H9 (cell line): ENCODE measurements around the gene USP7. TPM values are rescaled to one million over a fixed set of nuclear protein-coding genes. Genes with fewer than 3 reads are reported as not detected.

Source experiments
- DNase-seq: peaks from one replicate; pipeline ENCODE4 v3.0.0-alpha.2; 2017
- H2AFZ ChIP-seq: one replicate; pipeline ENCODE4 v1.6.1; 2013; ENCODE audit warnings: mild to moderate bottlenecking, low read length, control low read depth, moderate library complexity
- H2AK5ac ChIP-seq: 2 replicates; pipeline ENCODE4 v1.6.1; 2013; ENCODE audit warnings: low read length, control low read depth, mixed read lengths; ENCODE audit not compliant: insufficient read length
- H2BK120ac ChIP-seq: one replicate; pipeline ENCODE4 v1.6.1; 2013; ENCODE audit warnings: low read depth, mild to moderate bottlenecking, low read length, control low read depth, inconsistent platforms; ENCODE audit not compliant: poor library complexity, severe bottlenecking
- H2BK12ac ChIP-seq: 2 replicates; pipeline ENCODE4 v1.6.1; 2013; ENCODE audit warnings: low read length, control low read depth, mixed read lengths, low read depth; ENCODE audit not compliant: insufficient read length
- H2BK15ac ChIP-seq: 2 replicates; pipeline ENCODE4 v1.6.1; 2013; ENCODE audit warnings: low read depth, low read length, control low read depth
- H2BK20ac ChIP-seq: one replicate; pipeline ENCODE4 v1.6.1; 2013; ENCODE audit warnings: low read depth, mild to moderate bottlenecking, low read length, control low read depth, inconsistent platforms; ENCODE audit not compliant: poor library complexity, severe bottlenecking
- H2BK5ac ChIP-seq: 2 replicates; pipeline ENCODE4 v1.6.1; 2013; ENCODE audit warnings: low read length, control low read depth, mixed read lengths; ENCODE audit not compliant: insufficient read length
- H3K14ac ChIP-seq: 2 replicates; pipeline ENCODE4 v1.6.1; 2013; ENCODE audit warnings: low read length, control low read depth; ENCODE audit not compliant: insufficient read depth
- H3K18ac ChIP-seq: 2 replicates; pipeline ENCODE4 v1.6.1; 2013; ENCODE audit warnings: low read depth, mild to moderate bottlenecking, mixed read lengths, low read length, control low read depth; ENCODE audit not compliant: insufficient read length
- H3K23ac ChIP-seq: 2 replicates; pipeline ENCODE4 v1.6.1; 2013; ENCODE audit warnings: low read length, control low read depth, mixed read lengths, low read depth; ENCODE audit not compliant: insufficient read length
- H3K23me2 ChIP-seq: 2 replicates; pipeline ENCODE4 v1.6.1; 2013; ENCODE audit warnings: low read depth, mild to moderate bottlenecking, mixed read lengths, low read length, control low read depth; ENCODE audit not compliant: insufficient read length, poor library complexity, severe bottlenecking
- H3K27ac ChIP-seq: 2 replicates; pipeline ENCODE4 v1.5.1; 2013; ENCODE audit warnings: low read length, control low read depth, mixed read lengths, low read depth; ENCODE audit not compliant: insufficient read length
- H3K27me3 ChIP-seq: 2 replicates; pipeline ENCODE4 v1.6.1; 2013; ENCODE audit warnings: low read length, control low read depth, inconsistent platforms; ENCODE audit not compliant: insufficient read depth
- H3K4ac ChIP-seq: 2 replicates; pipeline ENCODE4 v1.6.1; 2013; ENCODE audit warnings: low read depth, mild to moderate bottlenecking, control low read depth, inconsistent platforms, low read length, moderate library complexity
- H3K4me1 ChIP-seq: 2 replicates; pipeline ENCODE4 v1.6.1; 2013; ENCODE audit warnings: low read length, control low read depth, inconsistent platforms; ENCODE audit not compliant: insufficient read depth
- H3K4me2 ChIP-seq: 2 replicates; pipeline ENCODE4 v1.6.1; 2013; ENCODE audit warnings: low read length, control low read depth, mixed read lengths; ENCODE audit not compliant: insufficient read length, insufficient read depth
- H3K56ac ChIP-seq: 2 replicates; pipeline ENCODE4 v1.6.1; 2013; ENCODE audit warnings: low read depth, mild to moderate bottlenecking, mixed read lengths, low read length, control low read depth; ENCODE audit not compliant: insufficient read length
- H3K79me1 ChIP-seq: 2 replicates; pipeline ENCODE4 v1.6.1; 2013; ENCODE audit warnings: low read depth, mild to moderate bottlenecking, moderate library complexity, low read length, control low read depth, inconsistent platforms; ENCODE audit not compliant: insufficient read depth, poor library complexity, severe bottlenecking
- H3K79me2 ChIP-seq: 2 replicates; pipeline ENCODE4 v1.6.1; 2013; ENCODE audit warnings: low read length, control low read depth, inconsistent platforms; ENCODE audit not compliant: insufficient read depth
- H3K9ac ChIP-seq: 2 replicates; pipeline ENCODE4 v1.6.1; 2013; ENCODE audit warnings: low read length, control low read depth, mixed read lengths; ENCODE audit not compliant: insufficient read length; ENCODE audit errors: extremely low read depth
- H3K9me3 ChIP-seq: one replicate; pipeline ENCODE4 v1.6.1; 2013; ENCODE audit warnings: low read depth, low read length, inconsistent platforms; ENCODE audit not compliant: control insufficient read depth
- H3T11ph ChIP-seq: one replicate; pipeline ENCODE4 v1.6.1; 2013; ENCODE audit warnings: mild to moderate bottlenecking, low read length, control low read depth, inconsistent platforms
- H4K20me1 ChIP-seq: one replicate; pipeline ENCODE4 v1.6.1; 2013; ENCODE audit not compliant: control insufficient read depth, insufficient read length, insufficient read depth
- H4K5ac ChIP-seq: 2 replicates; pipeline ENCODE4 v1.6.1; 2013; ENCODE audit warnings: low read depth, mild to moderate bottlenecking, mixed read lengths, low read length, control low read depth; ENCODE audit not compliant: insufficient read length
- H4K8ac ChIP-seq: replicated peaks from 2 replicates; pipeline ENCODE4 v1.6.1; 2013; ENCODE audit warnings: low read length, control low read depth, mixed read lengths, low read depth; ENCODE audit not compliant: insufficient read length
- H4K91ac ChIP-seq: 2 replicates; pipeline ENCODE4 v1.6.1; 2013; ENCODE audit warnings: low read depth, mild to moderate bottlenecking, moderate library complexity, mixed read lengths, low read length, control low read depth; ENCODE audit not compliant: insufficient read length
- H3K27ac Mint-ChIP-seq, 3 experiments: 2 replicates in 2 of 3; 3 replicates in 1 of 3; pipeline ENCODE4 v1.8.0; 2020 to 2021; ENCODE audit warnings: mixed read lengths in 3 of 3, mild to moderate bottlenecking in 1 of 3, moderate library complexity in 1 of 3
- H3K27me3 Mint-ChIP-seq: 2 replicates; pipeline ENCODE4 v1.8.0; 2021; ENCODE audit warnings: low read depth, mild to moderate bottlenecking, moderate library complexity, mixed read lengths
- H3K36me3 Mint-ChIP-seq, 3 experiments: 2 replicates in 2 of 3; 3 replicates in 1 of 3; pipeline ENCODE4 v1.8.0; 2020 to 2021; ENCODE audit warnings: low read depth in 3 of 3, mixed read lengths in 3 of 3; ENCODE audit not compliant: insufficient read depth in 1 of 3
- H3K4me1 Mint-ChIP-seq, 2 experiments: 2 replicates each; pipeline ENCODE4 v1.8.0; 2020; ENCODE audit warnings: mixed read lengths in 2 of 2
- H3K4me3 Mint-ChIP-seq, 2 experiments: 2 replicates in 1 of 2; 3 replicates in 1 of 2; pipeline ENCODE4 v1.8.0; 2020 to 2021; ENCODE audit warnings: mild to moderate bottlenecking in 2 of 2, mixed read lengths in 2 of 2, moderate library complexity in 1 of 2
- H3K9me3 Mint-ChIP-seq, 2 experiments: 2 replicates in 1 of 2; 3 replicates in 1 of 2; pipeline ENCODE4 v1.8.0; 2020; ENCODE audit warnings: mild to moderate bottlenecking in 2 of 2, mixed read lengths in 2 of 2, moderate library complexity in 1 of 2
- WGBS: extraction: QIAGEN DNeasy Blood & Tissue Kit; methylation state at CpG from one replicate; pipeline ENCODE4 v1.1.7; 2013; ENCODE audit warnings: missing lambda C conversion rate, low lambda C conversion rate, mixed read lengths; ENCODE audit not compliant: insufficient read length; ENCODE audit errors: extremely low coverage; 5-methylcytosine and 5-hydroxymethylcytosine counted together
- total RNA-seq: library from RNA; stranded (reverse); gene quantifications from 2 replicates; pipeline ENCODE4 v1.2.1, GENCODE V29; 2021
- TF ChIP-seq, protein P1 (sequence below): fragments of 200-600 bp; sonication (generic); conservative IDR thresholded peaks from 3 replicates; pipeline ENCODE4 v1.8.0; 2021; ENCODE audit warnings: antibody characterized with exemption, mild to moderate bottlenecking

Gene USP7
- total RNA-seq, 1 experiment from 2014 or later, result 192 TPM

DNA sequence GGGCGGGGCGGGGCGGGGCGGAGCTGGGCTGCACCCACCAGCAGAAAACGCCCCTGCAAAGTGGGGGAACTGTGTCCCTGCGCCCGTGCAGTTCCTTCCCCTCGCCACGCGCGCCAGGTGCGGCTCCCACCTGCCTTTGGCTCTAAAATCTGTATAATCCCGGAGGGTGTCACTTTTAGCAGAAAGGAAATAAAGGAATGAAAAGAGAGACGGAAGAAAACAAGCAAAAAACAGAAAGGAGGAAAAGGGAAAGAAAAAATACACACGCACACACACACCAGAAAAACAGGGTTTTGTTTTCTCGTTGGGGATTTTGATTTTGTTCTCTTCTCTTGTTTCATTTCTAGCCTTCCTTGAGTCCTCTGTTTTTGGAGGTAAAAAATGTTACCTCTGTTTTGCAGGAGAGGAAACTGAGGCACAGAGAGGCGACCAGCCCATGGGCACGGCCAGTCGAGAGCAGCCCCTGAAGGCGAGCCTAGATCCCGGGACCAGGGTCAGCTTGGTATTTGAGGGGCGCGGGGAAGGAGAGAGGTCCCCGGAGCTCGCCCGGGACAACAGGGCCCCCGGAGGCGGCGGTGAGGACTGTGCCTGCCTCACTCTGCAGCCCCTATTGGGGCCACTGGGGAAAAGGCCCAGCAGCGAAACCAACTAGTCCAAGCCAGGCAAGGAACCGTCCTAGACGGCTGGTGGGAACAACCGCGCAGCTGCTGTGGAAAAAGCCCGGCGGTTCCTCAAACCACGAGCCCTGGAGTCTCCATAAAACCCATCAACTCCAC lies 94.3 kb downstream of the USP7 start:
- Mint-ChIP-seq H3K9me3 (no peaks in the 10 kb centered on the region; a peak in 2 of 5 replicates), H3K4me1 (peaks cover 33 to 34% of the 10 kb centered on the region in 2 experiments), H3K27me3 (peaks cover 2% of the 10 kb centered on the region; the same call in 1 of the 2 replicates), H3K36me3 (peaks cover under 1 to 5% (median 4%) of the 10 kb centered on the region in 3 experiments; a peak in 6 of 7 replicates), H3K4me3 (peak overlapping the region; percentile 72 to 84), H3K27ac (peak overlapping the region; percentile 85 to 92 (median 88); a peak in 6 of 7 replicates)
- no peaks in the 10 kb centered on the region for H3K79me1 ChIP-seq
- no peak overlapping the region for H2BK20ac ChIP-seq
- no CpG with 5 or more reads among the region's 37 CpGs for WGBS
- H3K4me1 ChIP-seq, result peaks cover 11% of the 10 kb centered on the region; the same call in 1 of the 2 replicates
- H4K91ac ChIP-seq, result no peak overlapping the region
- no peaks in the 10 kb centered on the region for H3K27me3 ChIP-seq
- H3K18ac ChIP-seq, result peak overlapping the region; percentile 58
- TF ChIP-seq, protein P1, sequence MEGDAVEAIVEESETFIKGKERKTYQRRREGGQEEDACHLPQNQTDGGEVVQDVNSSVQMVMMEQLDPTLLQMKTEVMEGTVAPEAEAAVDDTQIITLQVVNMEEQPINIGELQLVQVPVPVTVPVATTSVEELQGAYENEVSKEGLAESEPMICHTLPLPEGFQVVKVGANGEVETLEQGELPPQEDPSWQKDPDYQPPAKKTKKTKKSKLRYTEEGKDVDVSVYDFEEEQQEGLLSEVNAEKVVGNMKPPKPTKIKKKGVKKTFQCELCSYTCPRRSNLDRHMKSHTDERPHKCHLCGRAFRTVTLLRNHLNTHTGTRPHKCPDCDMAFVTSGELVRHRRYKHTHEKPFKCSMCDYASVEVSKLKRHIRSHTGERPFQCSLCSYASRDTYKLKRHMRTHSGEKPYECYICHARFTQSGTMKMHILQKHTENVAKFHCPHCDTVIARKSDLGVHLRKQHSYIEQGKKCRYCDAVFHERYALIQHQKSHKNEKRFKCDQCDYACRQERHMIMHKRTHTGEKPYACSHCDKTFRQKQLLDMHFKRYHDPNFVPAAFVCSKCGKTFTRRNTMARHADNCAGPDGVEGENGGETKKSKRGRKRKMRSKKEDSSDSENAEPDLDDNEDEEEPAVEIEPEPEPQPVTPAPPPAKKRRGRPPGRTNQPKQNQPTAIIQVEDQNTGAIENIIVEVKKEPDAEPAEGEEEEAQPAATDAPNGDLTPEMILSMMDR, result peak; percentile 44
- no peak overlapping the region for H2BK15ac ChIP-seq
- peak; percentile 74 for DNase-seq
- H3K14ac ChIP-seq, result peak overlapping the region; percentile 53; the same call in 1 of the 2 replicates
- no peak overlapping the region for H2AFZ ChIP-seq
- H3K27ac ChIP-seq, result no peak overlapping the region
- no peak overlapping the region; the same call in 1 of the 2 replicates for H3K4ac ChIP-seq
- H2BK120ac ChIP-seq, result no peak overlapping the region
- no peak overlapping the region for H3K56ac ChIP-seq
- no peak overlapping the region for H2AK5ac ChIP-seq
- H3K9ac ChIP-seq, result peak overlapping the region; percentile 73
- H3K4me2 ChIP-seq, result peak overlapping the region; percentile 68
- no peak overlapping the region for H2BK12ac ChIP-seq
- no peaks in the 10 kb centered on the region for H3K9me3 ChIP-seq
- no peak overlapping the region for H2BK5ac ChIP-seq
- peaks cover 24% of the 10 kb centered on the region; the same call in 1 of the 2 replicates for H3K79me2 ChIP-seq
- no peak overlapping the region for H3K23ac ChIP-seq
- H4K5ac ChIP-seq, result no peak overlapping the region
- no peaks in the 10 kb centered on the region for H4K20me1 ChIP-seq
- peaks cover 15% of the 10 kb centered on the region for H3K23me2 ChIP-seq
- H3T11ph ChIP-seq, result no peak overlapping the region
- no peak overlapping the region for H4K8ac ChIP-seq
